Neural progenitor cell (in vitro differentiated cells): ENCODE data around the gene GPRC5D. TPM values are rescaled to one million over a fixed set of nuclear protein-coding genes. Genes with fewer than 3 reads are reported as not detected.

Experiments used
- DNase-seq: peaks from one replicate; pipeline ENCODE4 v3.0.0-alpha.2; 2016; ENCODE audit warnings: low spot score
- H2AFZ ChIP-seq: fragments of 200-600 bp; sonication (generic); replicated peaks from 2 replicates; pipeline ENCODE4 v1.6.1; 2016; ENCODE audit warnings: antibody characterized with exemption
- H3F3A ChIP-seq: fragments of 200-600 bp; sonication (generic); 2 replicates; pipeline ENCODE4 v1.6.1; 2016; ENCODE audit warnings: antibody characterized with exemption, low read depth
- H3K27ac ChIP-seq: fragments of 200-600 bp; sonication (generic); 2 replicates; pipeline ENCODE4 v1.5.1; 2016; ENCODE audit warnings: mild to moderate bottlenecking
- H3K27me3 ChIP-seq: fragments of 200-600 bp; sonication (generic); 2 replicates; pipeline ENCODE4 v1.6.1; 2016; ENCODE audit warnings: mild to moderate bottlenecking, moderate library complexity
- H3K36me3 ChIP-seq: fragments of 200-600 bp; sonication (generic); 2 replicates; pipeline ENCODE4 v1.5.1; 2016
- H3K4me1 ChIP-seq: fragments of 200-600 bp; sonication (generic); 2 replicates; pipeline ENCODE4 v1.6.1; 2016; ENCODE audit warnings: mixed run types
- H3K4me2 ChIP-seq: fragments of 200-600 bp; sonication (generic); 2 replicates; pipeline ENCODE4 v1.6.1; 2016
- H3K4me3 ChIP-seq: fragments of 200-600 bp; sonication (generic); 2 replicates; pipeline ENCODE4 v1.5.1; 2016
- H3K79me2 ChIP-seq: fragments of 200-600 bp; sonication (generic); 2 replicates; pipeline ENCODE4 v1.6.1; 2016; ENCODE audit warnings: low read depth
- H3K9ac ChIP-seq: fragments of 200-600 bp; sonication (generic); 2 replicates; pipeline ENCODE4 v1.6.1; 2016
- H3K9me3 ChIP-seq: fragments of 200-600 bp; sonication (generic); 2 replicates; pipeline ENCODE4 v1.5.1; 2016; ENCODE audit warnings: low read depth
- H4K20me1 ChIP-seq: fragments of 200-600 bp; sonication (generic); 2 replicates; pipeline ENCODE4 v1.6.1; 2016; ENCODE audit warnings: low read depth
- H3K27ac Mint-ChIP-seq: 3 replicates; pipeline ENCODE4 v1.8.0; 2021; ENCODE audit warnings: mixed read lengths
- H3K27me3 Mint-ChIP-seq: 2 replicates; pipeline ENCODE4 v1.8.0; 2022; ENCODE audit warnings: low read depth, mild to moderate bottlenecking, inconsistent platforms, moderate library complexity, mixed read lengths; ENCODE audit not compliant: insufficient read depth
- H3K36me3 Mint-ChIP-seq: 3 replicates; pipeline ENCODE4 v1.8.0; 2021; ENCODE audit warnings: mixed read lengths
- H3K4me1 Mint-ChIP-seq: 3 replicates; pipeline ENCODE4 v1.8.0; 2021; ENCODE audit warnings: mixed read lengths
- H3K4me3 Mint-ChIP-seq: 3 replicates; pipeline ENCODE4 v1.8.0; 2021; ENCODE audit warnings: mild to moderate bottlenecking, moderate library complexity, mixed read lengths
- H3K9me3 Mint-ChIP-seq: 3 replicates; pipeline ENCODE4 v1.8.0; 2020; ENCODE audit warnings: mixed read lengths
- EZH2 ChIP-seq: fragments of 200-600 bp; sonication (generic); IDR thresholded peaks from 2 replicates; pipeline ENCODE4 v1.6.1; 2017; ENCODE audit warnings: antibody characterized with exemption, mild to moderate bottlenecking, moderate library complexity
- EZH2phosphoT487 ChIP-seq: fragments of 200-600 bp; sonication (generic); IDR thresholded peaks from 2 replicates; pipeline ENCODE4 v1.6.1; 2017; ENCODE audit warnings: antibody characterized with exemption
- total RNA-seq: library from RNA; depleted of rRNA; stranded (reverse); fragments of >200 nt; gene quantifications from 2 replicates; pipeline ENCODE4 v1.2.3, GENCODE V29; 2015; ENCODE audit warnings: low replicate concordance
- TF ChIP-seq, protein P1 (sequence below): fragments of 200-600 bp; sonication (generic); IDR thresholded peaks from 2 replicates; pipeline ENCODE4 v1.5.1; 2017; ENCODE audit warnings: antibody characterized with exemption, mild to moderate bottlenecking

Gene GPRC5D
- total RNA-seq, 1 donor from 2014 or later: not detected

DNA sequence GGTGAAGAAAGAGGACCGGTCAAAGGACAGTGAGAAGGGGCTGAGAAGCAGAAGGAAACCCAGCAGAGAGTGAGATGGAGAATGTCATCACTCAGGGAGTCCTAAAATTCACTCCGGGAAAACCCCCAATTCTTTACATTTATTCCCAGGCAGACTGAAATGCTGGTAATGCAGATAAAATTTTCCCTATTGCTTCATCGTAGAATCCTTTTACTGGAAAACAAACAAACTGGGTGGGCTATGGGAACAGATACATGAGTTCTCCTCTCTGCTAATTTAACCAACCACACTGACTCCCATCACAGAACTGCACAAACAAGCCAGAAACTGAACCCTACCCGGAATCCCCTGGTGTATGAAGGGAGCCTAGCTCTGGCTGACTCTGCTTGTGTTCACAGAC is 27.2 kb upstream of the GPRC5D start:
- no peak overlapping the region for H3K4me3 Mint-ChIP-seq
- H3K9ac ChIP-seq: no peak overlapping the region

DNA sequence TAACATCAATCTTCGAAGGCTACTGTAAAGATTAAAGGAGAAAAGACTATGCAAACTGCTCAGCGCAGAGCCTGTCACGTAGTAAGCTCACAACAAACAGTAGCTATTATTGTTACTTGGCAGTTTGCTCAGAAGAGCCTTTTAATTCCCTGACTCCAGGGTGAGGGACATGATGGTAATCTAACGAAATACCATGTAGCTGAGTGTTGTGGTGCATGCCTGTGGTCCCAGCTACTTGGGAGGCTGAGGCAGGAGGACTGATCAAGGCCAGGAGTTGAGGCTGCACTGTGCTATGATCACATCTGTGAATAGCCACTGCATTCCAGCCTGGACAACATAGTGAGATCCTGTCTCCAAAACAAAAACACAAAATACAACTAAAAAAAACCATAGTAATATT is 25.3 kb upstream of the GPRC5D start:
- no peak overlapping the region for H3K27ac Mint-ChIP-seq
- Histone ChIP-seq H3K9ac (no peak overlapping the region), H3K27ac (no peak overlapping the region), H3K4me3 (no peak overlapping the region), H2AFZ (no peak overlapping the region), H3F3A (no peaks in the 10 kb centered on the region), H3K27me3 (no peaks in the 10 kb centered on the region), H3K9me3 (no peaks in the 10 kb centered on the region), H3K36me3 (peaks cover 8% of the 10 kb centered on the region), H3K79me2 (no peaks in the 10 kb centered on the region), H4K20me1 (no peaks in the 10 kb centered on the region), H3K4me2 (no peak overlapping the region), H3K4me1 (no peaks in the 10 kb centered on the region)
- H3K36me3 Mint-ChIP-seq: peaks cover 36% of the 10 kb centered on the region
- no peaks in the 10 kb centered on the region for H3K27me3 Mint-ChIP-seq
- TF ChIP-seq, protein P1, sequence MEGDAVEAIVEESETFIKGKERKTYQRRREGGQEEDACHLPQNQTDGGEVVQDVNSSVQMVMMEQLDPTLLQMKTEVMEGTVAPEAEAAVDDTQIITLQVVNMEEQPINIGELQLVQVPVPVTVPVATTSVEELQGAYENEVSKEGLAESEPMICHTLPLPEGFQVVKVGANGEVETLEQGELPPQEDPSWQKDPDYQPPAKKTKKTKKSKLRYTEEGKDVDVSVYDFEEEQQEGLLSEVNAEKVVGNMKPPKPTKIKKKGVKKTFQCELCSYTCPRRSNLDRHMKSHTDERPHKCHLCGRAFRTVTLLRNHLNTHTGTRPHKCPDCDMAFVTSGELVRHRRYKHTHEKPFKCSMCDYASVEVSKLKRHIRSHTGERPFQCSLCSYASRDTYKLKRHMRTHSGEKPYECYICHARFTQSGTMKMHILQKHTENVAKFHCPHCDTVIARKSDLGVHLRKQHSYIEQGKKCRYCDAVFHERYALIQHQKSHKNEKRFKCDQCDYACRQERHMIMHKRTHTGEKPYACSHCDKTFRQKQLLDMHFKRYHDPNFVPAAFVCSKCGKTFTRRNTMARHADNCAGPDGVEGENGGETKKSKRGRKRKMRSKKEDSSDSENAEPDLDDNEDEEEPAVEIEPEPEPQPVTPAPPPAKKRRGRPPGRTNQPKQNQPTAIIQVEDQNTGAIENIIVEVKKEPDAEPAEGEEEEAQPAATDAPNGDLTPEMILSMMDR: no peak
- DNase-seq: no peak
- H3K4me1 Mint-ChIP-seq: no peaks in the 10 kb centered on the region
- H3K4me3 Mint-ChIP-seq: no peak overlapping the region
- peaks cover 11% of the 10 kb centered on the region for H3K9me3 Mint-ChIP-seq

More for the DNA sequence above, 27.2 kb upstream of the GPRC5D start:
- Mint-ChIP-seq H3K9me3 (peaks cover 3% of the 10 kb centered on the region), H3K36me3 (peaks cover 19% of the 10 kb centered on the region), H3K27me3 (no peaks in the 10 kb centered on the region), H3K27ac (no peak overlapping the region), H3K4me1 (no peaks in the 10 kb centered on the region)
- no peak for DNase-seq
- H3K27ac ChIP-seq: no peak overlapping the region
- H3F3A ChIP-seq: no peaks in the 10 kb centered on the region
- H3K4me3 ChIP-seq: no peak overlapping the region
- no peaks in the 10 kb centered on the region for H3K79me2 ChIP-seq
- H3K9me3 ChIP-seq: no peaks in the 10 kb centered on the region
- no peaks in the 10 kb centered on the region for H3K4me1 ChIP-seq
- H2AFZ ChIP-seq: no peak overlapping the region
- no peaks in the 10 kb centered on the region for H3K36me3 ChIP-seq
- no peak overlapping the region for H3K4me2 ChIP-seq
- TF ChIP-seq, protein P1: no peak
- no peaks in the 10 kb centered on the region for H4K20me1 ChIP-seq
- no peaks in the 10 kb centered on the region for H3K27me3 ChIP-seq

DNA sequence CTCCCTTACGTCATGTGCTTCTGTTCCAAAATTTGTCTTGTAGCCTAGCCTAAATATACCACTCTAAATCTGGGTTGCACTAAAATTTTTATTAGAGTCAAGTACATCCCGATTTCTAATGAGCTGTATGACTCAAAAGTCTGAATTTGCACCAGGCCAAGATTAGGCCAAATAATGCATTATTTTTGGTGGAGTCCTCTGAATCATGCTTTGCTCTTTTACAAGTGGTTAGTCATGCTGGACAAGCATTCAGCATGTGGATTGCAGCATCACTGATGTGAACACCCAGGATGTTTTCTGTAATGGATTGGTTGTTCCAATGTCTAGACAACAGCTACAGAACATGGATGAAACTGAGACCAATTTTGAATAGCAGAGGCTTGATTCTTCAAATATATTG is 24.4 kb upstream of the GPRC5D start:
- no peaks in the 10 kb centered on the region for H3K4me1 Mint-ChIP-seq
- H4K20me1 ChIP-seq: no peaks in the 10 kb centered on the region
- peaks cover 8% of the 10 kb centered on the region for H3K36me3 ChIP-seq
- H3K27me3 Mint-ChIP-seq: no peaks in the 10 kb centered on the region
- no peak overlapping the region for H3K4me2 ChIP-seq
- H3K4me1 ChIP-seq: no peaks in the 10 kb centered on the region
- H3K4me3 Mint-ChIP-seq: no peak overlapping the region
- no peak overlapping the region for H3K27ac Mint-ChIP-seq
- no peaks in the 10 kb centered on the region for H3K79me2 ChIP-seq
- peaks cover 41% of the 10 kb centered on the region for H3K36me3 Mint-ChIP-seq
- peaks cover 14% of the 10 kb centered on the region for H3K9me3 Mint-ChIP-seq
- DNase-seq: no peak
- H3K27me3 ChIP-seq: no peaks in the 10 kb centered on the region
- no peak overlapping the region for H2AFZ ChIP-seq
- H3K4me3 ChIP-seq: no peak overlapping the region
- H3K9ac ChIP-seq: no peak overlapping the region
- no peaks in the 10 kb centered on the region for H3K9me3 ChIP-seq
- TF ChIP-seq EZH2 (no peak), EZH2phosphoT487 (no peak)
- TF ChIP-seq, protein P1: no peak
- H3K27ac ChIP-seq: no peak overlapping the region
- no peaks in the 10 kb centered on the region for H3F3A ChIP-seq
